ENCODE measurements around the gene SPTLC3. TPM values are rescaled to one million over a fixed set of nuclear protein-coding genes. Genes with fewer than 3 reads are reported as not detected.
"Not testable (repeated sequence)": the region's sequence is repeated elsewhere in the genome, so short reads cannot be mapped to it uniquely, and the experiment has no call there.

Gene SPTLC3
- total RNA-seq, 1 donor from 2014 or later: 10.6 TPM

DNA sequence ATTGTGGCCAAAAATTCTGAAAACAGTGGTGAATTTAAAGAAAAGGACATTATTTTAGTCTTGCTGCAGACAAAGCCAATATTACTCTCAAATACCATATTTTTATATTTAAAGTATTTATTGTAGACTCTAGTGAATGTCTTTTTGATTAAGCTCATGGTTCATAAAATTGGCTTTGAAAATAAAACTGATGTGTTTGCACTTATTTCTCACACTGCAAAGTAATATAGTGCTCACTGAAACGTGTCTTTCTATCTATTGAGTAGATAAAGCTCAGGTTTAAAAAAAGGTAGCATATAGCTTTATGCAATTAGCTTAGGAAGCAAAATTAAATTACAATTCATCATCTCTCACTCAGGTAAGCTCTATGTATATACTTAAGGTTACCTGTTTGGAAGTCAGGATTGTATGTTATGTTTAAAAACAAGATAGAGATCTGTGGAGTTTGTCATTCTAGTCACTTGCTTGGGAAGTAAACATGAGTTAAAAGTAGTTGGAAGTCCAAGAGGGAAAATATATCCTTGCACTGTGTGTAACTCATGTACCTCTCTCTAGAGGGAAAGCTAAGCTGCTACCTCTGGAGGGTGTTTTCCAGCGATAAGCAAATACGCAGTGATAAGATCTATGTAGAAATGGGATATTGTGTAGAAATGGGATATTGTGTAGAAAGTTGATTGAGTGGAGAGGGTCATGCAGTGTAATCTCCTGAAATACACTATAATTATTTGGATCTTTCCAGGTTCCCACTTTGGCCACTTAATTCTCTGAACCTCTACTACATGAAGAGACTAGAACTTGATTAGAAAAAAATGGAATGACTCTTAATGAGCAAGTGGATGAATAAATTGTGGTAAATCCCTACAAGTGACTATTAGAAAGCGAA is 29.9 kb upstream of the SPTLC3 start:
- no peak for DNase-seq (ENCODE audit: extremely low spot score, unreplicated experiment)
- Mint-ChIP-seq H3K27ac (no peak overlapping the region), H3K4me1 (ENCODE audit: unreplicated experiment) (peaks cover 12% of the 10 kb centered on the region), H3K4me3 (no peak overlapping the region), H3K9me3 (no peaks in the 10 kb centered on the region), H3K36me3 (no peaks in the 10 kb centered on the region), H3K27me3 (no peaks in the 10 kb centered on the region)
- TF ChIP-seq, protein P1, sequence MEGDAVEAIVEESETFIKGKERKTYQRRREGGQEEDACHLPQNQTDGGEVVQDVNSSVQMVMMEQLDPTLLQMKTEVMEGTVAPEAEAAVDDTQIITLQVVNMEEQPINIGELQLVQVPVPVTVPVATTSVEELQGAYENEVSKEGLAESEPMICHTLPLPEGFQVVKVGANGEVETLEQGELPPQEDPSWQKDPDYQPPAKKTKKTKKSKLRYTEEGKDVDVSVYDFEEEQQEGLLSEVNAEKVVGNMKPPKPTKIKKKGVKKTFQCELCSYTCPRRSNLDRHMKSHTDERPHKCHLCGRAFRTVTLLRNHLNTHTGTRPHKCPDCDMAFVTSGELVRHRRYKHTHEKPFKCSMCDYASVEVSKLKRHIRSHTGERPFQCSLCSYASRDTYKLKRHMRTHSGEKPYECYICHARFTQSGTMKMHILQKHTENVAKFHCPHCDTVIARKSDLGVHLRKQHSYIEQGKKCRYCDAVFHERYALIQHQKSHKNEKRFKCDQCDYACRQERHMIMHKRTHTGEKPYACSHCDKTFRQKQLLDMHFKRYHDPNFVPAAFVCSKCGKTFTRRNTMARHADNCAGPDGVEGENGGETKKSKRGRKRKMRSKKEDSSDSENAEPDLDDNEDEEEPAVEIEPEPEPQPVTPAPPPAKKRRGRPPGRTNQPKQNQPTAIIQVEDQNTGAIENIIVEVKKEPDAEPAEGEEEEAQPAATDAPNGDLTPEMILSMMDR (conservative IDR thresholded peaks at IDR 0.05): no peak

DNA sequence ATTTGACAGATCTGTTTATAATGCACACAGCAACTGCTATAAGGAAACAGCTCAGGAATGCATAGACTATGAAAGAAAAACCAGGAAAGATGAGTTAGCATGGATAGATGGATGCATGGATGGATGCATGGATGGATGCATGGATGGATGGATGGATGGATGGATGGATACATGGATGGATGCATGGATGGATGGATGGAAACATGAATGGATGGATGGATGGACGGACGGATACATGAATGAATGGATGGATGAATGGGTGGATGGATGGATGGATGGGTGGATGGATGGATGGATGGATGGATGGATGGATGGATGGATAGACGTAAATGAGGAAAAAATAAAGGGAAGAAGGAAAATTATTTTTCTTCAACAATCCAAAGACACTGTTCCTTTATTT is 29.1 kb upstream of the SPTLC3 start:
- peaks cover 12% of the 10 kb centered on the region for H3K4me1 Mint-ChIP-seq (ENCODE audit: unreplicated experiment)

GRCh38 chr20:12982098-12982497 is 26.7 kb upstream of the SPTLC3 start:
- H3K9me3 Mint-ChIP-seq: no peaks in the 10 kb centered on the region

More for the DNA sequence above, 29.1 kb upstream of the SPTLC3 start:
- not testable (repeated sequence) for H3K4me3 Mint-ChIP-seq; H3K36me3 Mint-ChIP-seq; DNase-seq (ENCODE audit: extremely low spot score, unreplicated experiment); H3K27me3 Mint-ChIP-seq; H3K9me3 Mint-ChIP-seq; H3K27ac Mint-ChIP-seq

GRCh38 chr20:12984069-12984765 is 24.6 kb upstream of the SPTLC3 start:
- H3K36me3 Mint-ChIP-seq: no peaks in the 10 kb centered on the region
- H3K27me3 Mint-ChIP-seq: no peaks in the 10 kb centered on the region
- TF ChIP-seq, protein P1 (conservative IDR thresholded peaks at IDR 0.05): no peak
- no peak overlapping the region for H3K4me3 Mint-ChIP-seq
- DNase-seq (ENCODE audit: extremely low spot score, unreplicated experiment): no peak
- no peaks in the 10 kb centered on the region for H3K9me3 Mint-ChIP-seq
- H3K27ac Mint-ChIP-seq: no peak overlapping the region
- H3K4me1 Mint-ChIP-seq (ENCODE audit: unreplicated experiment): no peaks in the 10 kb centered on the region

More at GRCh38 chr20:12982098-12982497, 26.7 kb upstream of the SPTLC3 start:
- DNase-seq (ENCODE audit: extremely low spot score, unreplicated experiment): no peak
- no peak overlapping the region for H3K4me3 Mint-ChIP-seq
- H3K27me3 Mint-ChIP-seq: no peaks in the 10 kb centered on the region
- TF ChIP-seq, protein P1 (conservative IDR thresholded peaks at IDR 0.05): no peak
- H3K27ac Mint-ChIP-seq: no peak overlapping the region
- peaks cover 10% of the 10 kb centered on the region for H3K4me1 Mint-ChIP-seq (ENCODE audit: unreplicated experiment)
- H3K36me3 Mint-ChIP-seq: no peaks in the 10 kb centered on the region

- no peaks in the 10 kb centered on the region for H3K4me1 Mint-ChIP-seq (ENCODE audit: unreplicated experiment)
- H3K27me3 Mint-ChIP-seq: no peaks in the 10 kb centered on the region
- TF ChIP-seq, protein P1 (conservative IDR thresholded peaks at IDR 0.05): no peak
- H3K9me3 Mint-ChIP-seq: no peaks in the 10 kb centered on the region
- DNase-seq (ENCODE audit: extremely low spot score, unreplicated experiment): no peak
- no peak overlapping the region for H3K27ac Mint-ChIP-seq
- H3K4me3 Mint-ChIP-seq: no peak overlapping the region
- no peaks in the 10 kb centered on the region for H3K36me3 Mint-ChIP-seq
Observed at GRCh38 chr20:12984863-12985262, 23.9 kb upstream of the SPTLC3 start.

DNA sequence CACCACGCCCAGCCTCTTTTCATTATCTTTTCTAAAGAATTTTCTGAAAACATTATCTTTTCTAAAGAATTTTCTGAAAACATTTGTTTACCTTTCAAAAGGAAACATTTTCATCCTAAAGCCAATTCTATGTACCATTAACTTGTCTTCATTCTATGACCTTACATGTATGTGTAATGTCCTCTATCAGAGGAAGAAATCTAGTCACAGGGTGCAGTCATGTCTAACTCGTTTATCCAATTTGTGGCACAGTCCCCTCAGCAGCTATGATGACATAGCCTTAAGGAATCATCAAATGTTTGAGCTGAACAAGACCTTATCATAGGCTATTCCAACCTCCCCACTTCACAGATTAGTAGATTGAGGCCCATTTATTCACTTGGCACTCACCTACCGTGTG is 21.5 kb upstream of the SPTLC3 start:
- Mint-ChIP-seq H3K27me3 (no peaks in the 10 kb centered on the region), H3K4me1 (ENCODE audit: unreplicated experiment) (no peaks in the 10 kb centered on the region), H3K27ac (peak overlapping the region; percentile 10), H3K9me3 (no peaks in the 10 kb centered on the region), H3K4me3 (no peak overlapping the region), H3K36me3 (no peaks in the 10 kb centered on the region)
- TF ChIP-seq, protein P1 (conservative IDR thresholded peaks at IDR 0.05): no peak
- no peak for DNase-seq (ENCODE audit: extremely low spot score, unreplicated experiment)
